Body of pancreas (tissue), 4 donors: ENCODE results near the gene FBXL3.

Experiments
- CTCF ChIP-seq, 7 experiments: fragments of 450-650 bp in 4 of 7; fragments of 200-600 bp in 3 of 7; sonication (generic) in 3 of 7; IDR thresholded peaks; one replicate each; pipeline ENCODE4 v1.5.1; 2016 to 2019; ENCODE audit warnings: antibody characterized with exemption in 7 of 7
- POLR2A ChIP-seq, 3 donors: fragments of 450-650 bp; IDR thresholded peaks; one replicate each; pipeline ENCODE4 v1.6.1; 2016; ENCODE audit warnings: antibody characterized with exemption in 3 of 3, mild to moderate bottlenecking in 2 of 3

DNA sequence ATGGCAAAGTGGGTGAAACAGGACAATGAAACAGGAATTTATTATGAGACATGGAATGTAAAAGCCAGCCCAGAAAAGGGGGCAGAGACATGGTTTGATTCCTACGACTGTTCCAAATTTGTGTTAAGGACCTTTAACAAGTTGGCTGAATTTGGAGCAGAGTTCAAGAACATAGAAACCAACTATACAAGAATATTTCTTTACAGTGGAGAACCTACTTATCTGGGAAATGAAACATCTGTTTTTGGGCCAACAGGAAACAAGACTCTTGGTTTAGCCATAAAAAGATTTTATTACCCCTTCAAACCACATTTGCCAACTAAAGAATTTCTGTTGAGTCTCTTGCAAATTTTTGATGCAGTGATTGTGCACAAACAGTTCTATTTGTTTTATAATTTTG is 26.5 kb downstream of the FBXL3 start:
- TF ChIP-seq CTCF (IDR thresholded peaks at IDR 0.05), result no peak
- no peak for TF ChIP-seq POLR2A (IDR thresholded peaks at IDR 0.05)
